Measurements from ENCODE around the gene NEMF. TPM values are rescaled to one million over a fixed set of nuclear protein-coding genes. Genes with fewer than 3 reads are reported as not detected.

Gene NEMF
- total RNA-seq, 4 donors from 2014 or later: 43.6 to 91.3 (median 68.6) TPM

DNA sequence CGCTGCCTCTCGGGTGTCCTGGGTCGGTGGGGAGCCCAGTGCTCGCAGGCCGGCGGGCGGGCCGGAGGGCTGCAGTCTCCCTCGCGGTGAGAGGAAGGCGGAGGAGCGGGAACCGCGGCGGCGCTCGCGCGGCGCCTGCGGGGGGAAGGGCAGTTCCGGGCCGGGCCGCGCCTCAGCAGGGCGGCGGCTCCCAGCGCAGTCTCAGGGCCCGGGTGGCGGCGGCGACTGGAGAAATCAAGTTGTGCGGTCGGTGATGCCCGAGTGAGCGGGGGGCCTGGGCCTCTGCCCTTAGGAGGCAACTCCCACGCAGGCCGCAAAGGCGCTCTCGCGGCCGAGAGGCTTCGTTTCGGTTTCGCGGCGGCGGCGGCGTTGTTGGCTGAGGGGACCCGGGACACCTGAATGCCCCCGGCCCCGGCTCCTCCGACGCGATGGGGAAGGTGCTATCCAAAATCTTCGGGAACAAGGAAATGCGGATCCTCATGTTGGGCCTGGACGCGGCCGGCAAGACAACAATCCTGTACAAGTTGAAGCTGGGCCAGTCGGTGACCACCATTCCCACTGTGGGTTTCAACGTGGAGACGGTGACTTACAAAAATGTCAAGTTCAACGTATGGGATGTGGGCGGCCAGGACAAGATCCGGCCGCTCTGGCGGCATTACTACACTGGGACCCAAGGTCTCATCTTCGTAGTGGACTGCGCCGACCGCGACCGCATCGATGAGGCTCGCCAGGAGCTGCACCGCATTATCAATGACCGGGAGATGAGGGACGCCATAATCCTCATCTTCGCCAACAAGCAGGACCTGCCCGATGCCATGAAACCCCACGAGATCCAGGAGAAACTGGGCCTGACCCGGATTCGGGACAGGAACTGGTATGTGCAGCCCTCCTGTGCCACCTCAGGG lies 41.0 kb upstream of the NEMF start:
- Histone ChIP-seq H3K36me3 (no peaks in the 10 kb centered on the region), H3K9me3 (no peaks in the 10 kb centered on the region), H3K4me3 (peak overlapping the region; percentile 97 to 99), H3K27ac (peak overlapping the region; percentile 99 to 100 (median 100)), H3K4me1 (peaks cover 0 to 57% (median 30%) of the 10 kb centered on the region in 3 donors), H3K27me3 (no peaks in the 10 kb centered on the region)
- 2% methylated on average over 12 of the region's 85 CpGs; no CpG with 5 or more reads in 1 of the 2 donors for WGBS, 2 donors (ENCODE audit: low coverage in 1 of 2)
- peak; percentile 68 for ATAC-seq
- TF ChIP-seq CTCF (IDR thresholded peaks at IDR 0.05) (peak in 1 of 4 experiments; percentile 6), POLR2A (IDR thresholded peaks at IDR 0.05) (no peak)

- Histone ChIP-seq H3K36me3 (no peaks in the 10 kb centered on the region), H3K4me3 (peak within 1 kb of the TSS; percentile 97 to 99), H3K4me1 (peaks cover 0 to 49% (median 26%) of the 10 kb centered on the region in 3 donors), H3K27ac (peak within 1 kb of the TSS; percentile 99 to 100 (median 100)), H3K9me3 (no peaks in the 10 kb centered on the region), H3K27me3 (no peaks in the 10 kb centered on the region)
- ATAC-seq: peak; percentile 98
- TF ChIP-seq CTCF (IDR thresholded peaks at IDR 0.05): peak in 2 of 4 experiments; percentile 10 to 33
- peak; percentile 88 to 95 for TF ChIP-seq POLR2A (IDR thresholded peaks at IDR 0.05)
- peak; percentile 93 for TF ChIP-seq POLR2AphosphoS5 (IDR thresholded peaks at IDR 0.05)
- no peak for TF ChIP-seq EP300 (IDR thresholded peaks at IDR 0.05)
- 0% methylated on average over 6 to 11 of the region's 66 CpGs for WGBS, 2 donors (ENCODE audit: low coverage in 1 of 2)
Measured at GRCh38 chr14:49892636-49893308, 40.2 kb upstream of the NEMF start, which contains the start of gene ARF6. ARF6 (plus strand) TSS chr14:49893082; CDS start chr14:49893737, 655 bp downstream.

DNA sequence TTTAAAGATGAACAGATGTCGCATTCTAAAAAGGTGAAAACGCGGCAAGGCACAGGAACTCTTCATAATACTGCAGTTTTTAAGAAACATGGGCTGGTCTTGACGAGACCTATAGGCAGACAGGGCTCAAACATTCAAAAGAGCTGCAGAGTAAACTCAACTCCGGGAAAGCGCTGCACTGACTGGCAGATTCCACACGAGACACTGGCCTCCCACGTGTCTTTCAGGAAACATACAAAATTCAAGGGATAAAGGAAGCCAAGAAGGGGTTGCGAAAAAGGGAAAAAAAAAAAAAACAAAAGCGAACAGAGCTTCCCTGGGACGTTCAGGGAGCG lies 39.7 kb upstream of the NEMF start:
- TF ChIP-seq POLR2A (IDR thresholded peaks at IDR 0.05): no peak
- TF ChIP-seq EP300 (IDR thresholded peaks at IDR 0.05): no peak
- TF ChIP-seq POLR2AphosphoS5 (IDR thresholded peaks at IDR 0.05): peak; percentile 28
- TF ChIP-seq CTCF (IDR thresholded peaks at IDR 0.05): no peak
- 0 to 2% methylated on average over 9 to 12 of the region's 12 CpGs for WGBS, 2 donors (ENCODE audit: low coverage in 1 of 2)
- H3K36me3 ChIP-seq: no peaks in the 10 kb centered on the region
- H3K9me3 ChIP-seq: no peaks in the 10 kb centered on the region
- H3K4me3 ChIP-seq: peak overlapping the region; percentile 97 to 99
- peaks cover 0 to 44% (median 24%) of the 10 kb centered on the region in 3 donors for H3K4me1 ChIP-seq
- peak overlapping the region; percentile 99 to 100 (median 100) for H3K27ac ChIP-seq
- ATAC-seq: peak; percentile 60
- no peaks in the 10 kb centered on the region for H3K27me3 ChIP-seq

- 85 to 91% methylated on average over 2 of the region's 2 CpGs for WGBS, 2 donors (ENCODE audit: low coverage in 1 of 2)
- no peak for ATAC-seq
- no peak overlapping the region for H3K27ac ChIP-seq
- H3K4me1 ChIP-seq: peaks cover 0 to 9% (median 6%) of the 10 kb centered on the region in 3 donors
- no peaks in the 10 kb centered on the region for H3K27me3 ChIP-seq
- H3K36me3 ChIP-seq: no peaks in the 10 kb centered on the region
- TF ChIP-seq CTCF (IDR thresholded peaks at IDR 0.05) (no peak), EP300 (IDR thresholded peaks at IDR 0.05) (no peak)
- no peaks in the 10 kb centered on the region for H3K9me3 ChIP-seq
- H3K4me3 ChIP-seq: no peak overlapping the region
Measured at GRCh38 chr14:49888293-49888692, 35.7 kb upstream of the NEMF start.

All from gastroesophageal sphincter (tissue), 4 donors.